OCI-LY7 (cell line): Measurements from ENCODE around the gene IL17RA.

Source experiments
- EZH2phosphoT487 ChIP-seq: fragments of 200-600 bp; sonication (generic); IDR thresholded peaks from 2 replicates; pipeline ENCODE4 v1.6.1; 2018; ENCODE audit warnings: low read depth, borderline replicate concordance, mild to moderate bottlenecking, mixed run types, antibody characterized with exemption, low read length, moderate library complexity, mixed read lengths
- TF ChIP-seq, protein P1 (sequence below): fragments of 200-600 bp; sonication (generic); conservative IDR thresholded peaks from 2 replicates; pipeline ENCODE4 v1.5.1; 2014; ENCODE audit warnings: mild to moderate bottlenecking, antibody characterized with exemption, low read length, moderate library complexity, mixed read lengths

DNA sequence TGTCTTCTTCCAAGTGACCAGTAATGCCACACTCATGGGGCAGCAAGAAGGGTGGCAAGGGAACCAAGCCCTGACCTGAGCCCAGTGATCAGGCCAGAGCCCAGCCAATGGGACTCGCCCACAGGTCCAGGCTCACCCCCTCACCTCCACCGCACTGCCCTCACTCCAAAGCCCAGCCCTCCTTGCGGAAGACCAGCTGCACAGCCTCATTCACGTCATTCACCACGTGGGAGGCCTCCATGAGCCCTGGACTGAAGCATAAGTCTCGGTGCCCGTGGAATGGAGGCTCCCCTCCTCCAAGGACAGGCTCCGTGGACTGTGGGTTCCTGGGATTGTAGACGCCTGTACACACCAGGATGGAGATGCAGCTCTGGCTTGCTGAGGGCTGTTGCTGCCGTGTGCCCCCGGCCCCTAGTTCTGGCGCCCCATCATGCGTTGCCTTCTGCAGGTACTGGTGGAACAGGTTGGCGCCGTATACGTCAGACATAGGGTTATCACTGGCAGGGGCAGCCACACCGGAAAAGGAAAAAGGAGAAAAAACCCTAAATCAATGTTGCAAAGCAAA is 53.1 kb downstream of the IL17RA start:
- TF ChIP-seq, protein P1, sequence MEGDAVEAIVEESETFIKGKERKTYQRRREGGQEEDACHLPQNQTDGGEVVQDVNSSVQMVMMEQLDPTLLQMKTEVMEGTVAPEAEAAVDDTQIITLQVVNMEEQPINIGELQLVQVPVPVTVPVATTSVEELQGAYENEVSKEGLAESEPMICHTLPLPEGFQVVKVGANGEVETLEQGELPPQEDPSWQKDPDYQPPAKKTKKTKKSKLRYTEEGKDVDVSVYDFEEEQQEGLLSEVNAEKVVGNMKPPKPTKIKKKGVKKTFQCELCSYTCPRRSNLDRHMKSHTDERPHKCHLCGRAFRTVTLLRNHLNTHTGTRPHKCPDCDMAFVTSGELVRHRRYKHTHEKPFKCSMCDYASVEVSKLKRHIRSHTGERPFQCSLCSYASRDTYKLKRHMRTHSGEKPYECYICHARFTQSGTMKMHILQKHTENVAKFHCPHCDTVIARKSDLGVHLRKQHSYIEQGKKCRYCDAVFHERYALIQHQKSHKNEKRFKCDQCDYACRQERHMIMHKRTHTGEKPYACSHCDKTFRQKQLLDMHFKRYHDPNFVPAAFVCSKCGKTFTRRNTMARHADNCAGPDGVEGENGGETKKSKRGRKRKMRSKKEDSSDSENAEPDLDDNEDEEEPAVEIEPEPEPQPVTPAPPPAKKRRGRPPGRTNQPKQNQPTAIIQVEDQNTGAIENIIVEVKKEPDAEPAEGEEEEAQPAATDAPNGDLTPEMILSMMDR: no peak
- TF ChIP-seq EZH2phosphoT487: no peak
